CD1c-positive myeloid dendritic cell (primary cell): ENCODE results near the gene ETHE1.
A peak's percentile ranks its signal among the peaks of the same experiment; 100 is the strongest.
"Not testable (repeated sequence)": the region's sequence is repeated elsewhere in the genome, so short reads cannot be mapped to it uniquely, and the experiment has no call there.

Experiments
- DNase-seq: peaks from one replicate; pipeline ENCODE4 v3.0.0-alpha.2; 2016; ENCODE audit errors: extremely low spot score

The ETHE1 gene

DNA sequence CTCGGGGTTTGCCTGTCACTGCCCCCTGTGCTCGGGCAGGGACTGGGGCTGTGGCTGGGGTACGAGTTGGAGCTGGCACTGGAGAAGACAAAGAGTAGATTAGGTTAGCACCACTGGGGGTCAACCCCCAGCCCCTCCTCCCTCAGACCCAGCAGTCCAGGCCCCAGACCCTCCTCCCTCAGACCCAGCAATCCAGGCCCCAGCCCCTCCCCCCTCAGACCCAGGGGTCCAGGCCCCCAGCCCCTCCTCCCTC lies 25.1 kb upstream of the ETHE1 start:
- DNase-seq: no peak

GRCh38 chr19:43551399-43552197 lies 24.6 kb upstream of the ETHE1 start:
- no peak for DNase-seq

GRCh38 chr19:43548706-43549105 lies 21.7 kb upstream of the ETHE1 start:
- DNase-seq: no peak

DNA sequence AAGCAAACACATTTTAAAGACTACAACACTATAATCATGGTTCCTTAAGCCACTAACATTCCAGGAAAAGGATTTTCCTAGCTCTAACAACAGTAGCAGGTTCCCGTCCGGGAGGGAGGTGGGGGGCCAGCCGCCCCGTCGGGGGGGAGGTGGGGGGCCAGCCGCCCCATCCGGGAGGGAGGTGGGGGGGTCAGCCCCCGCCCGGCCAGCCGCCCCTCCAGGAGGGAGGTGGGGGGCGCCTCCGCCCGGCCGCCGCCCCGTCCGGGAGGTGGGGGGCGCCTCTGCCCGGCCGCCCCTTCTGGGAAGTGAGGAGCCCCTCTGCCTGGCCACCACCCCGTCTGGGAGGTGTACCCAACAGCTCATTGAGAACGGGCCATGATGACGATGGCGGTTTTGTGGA lies 20.9 kb upstream of the ETHE1 start:
- not testable (repeated sequence) for DNase-seq

- DNase-seq: no peak
These were observed 19.6 kb upstream of the ETHE1 start for GRCh38 chr19:43546581-43546980.

DNA sequence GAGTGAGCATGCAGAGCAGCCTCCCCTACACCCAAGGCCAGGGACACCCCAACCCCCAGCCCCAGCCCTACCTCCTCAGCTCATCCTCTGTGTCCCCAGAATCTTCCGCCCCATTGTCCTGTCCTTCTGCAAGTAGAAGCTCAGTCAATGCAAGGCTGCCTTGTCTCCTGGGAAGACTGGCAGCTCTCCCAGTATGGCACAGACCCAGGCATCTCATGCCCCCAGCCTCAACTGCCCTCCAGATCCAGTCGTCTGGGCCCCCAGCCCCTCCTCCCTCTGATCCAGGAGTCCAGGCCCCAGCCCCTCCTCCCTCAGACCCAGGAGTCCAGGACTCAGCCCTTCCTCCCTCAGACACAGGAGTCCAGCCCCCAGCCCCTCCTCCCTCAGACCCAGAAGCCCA lies 19.0 kb upstream of the ETHE1 start:
- DNase-seq: no peak

- DNase-seq: no peak
These were observed 18.3 kb upstream of the ETHE1 start for GRCh38 chr19:43545276-43545675.

GRCh38 chr19:43544077-43544476 lies 17.1 kb upstream of the ETHE1 start:
- no peak for DNase-seq

GRCh38 chr19:43541920-43542650 lies 15.1 kb upstream of the ETHE1 start:
- no peak for DNase-seq

- no peak for DNase-seq
These were observed 13.4 kb upstream of the ETHE1 start for GRCh38 chr19:43540381-43540780.

GRCh38 chr19:43538922-43539321 lies 11.9 kb upstream of the ETHE1 start:
- no peak for DNase-seq

DNA sequence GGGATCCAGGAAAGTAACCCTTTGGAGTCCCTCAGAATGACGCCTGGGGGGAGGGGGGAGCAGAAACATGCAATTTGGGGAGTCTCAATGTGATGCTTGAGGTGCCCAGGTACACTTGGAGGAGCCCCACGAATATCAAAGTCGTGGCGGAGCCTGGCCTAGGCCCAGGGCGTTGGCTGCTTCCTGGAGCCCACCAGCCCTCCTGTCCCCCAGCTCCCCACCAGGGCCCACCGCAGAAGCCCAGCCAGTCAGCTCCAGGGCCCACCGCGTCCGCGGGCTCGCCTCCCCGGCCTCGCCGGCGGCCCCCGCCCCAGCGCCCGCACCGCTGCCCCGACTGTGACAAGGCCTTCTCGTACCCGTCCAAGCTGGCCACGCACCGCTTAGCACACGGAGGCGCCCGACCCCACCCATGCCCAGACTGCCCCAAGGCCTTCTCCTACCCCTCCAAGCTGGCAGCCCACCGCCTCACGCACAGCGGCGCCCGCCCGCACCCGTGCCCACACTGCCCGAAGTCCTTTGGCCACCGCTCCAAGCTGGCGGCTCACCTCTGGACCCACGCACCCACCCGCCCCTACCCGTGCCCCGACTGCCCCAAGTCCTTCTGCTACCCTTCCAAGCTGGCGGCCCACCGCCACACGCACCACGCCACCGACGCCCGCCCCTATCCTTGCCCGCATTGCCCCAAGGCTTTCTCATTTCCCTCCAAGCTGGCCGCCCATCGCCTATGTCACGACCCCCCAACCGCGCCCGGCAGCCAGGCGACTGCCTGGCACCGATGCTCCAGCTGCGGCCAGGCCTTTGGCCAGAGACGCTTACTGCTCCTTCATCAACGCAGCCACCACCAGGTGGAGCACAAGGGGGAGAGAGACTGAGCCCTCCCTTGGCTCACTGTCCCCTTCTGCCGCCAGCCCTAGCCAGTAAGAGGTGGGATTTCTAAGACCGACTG lies 8.1 kb upstream of the ETHE1 start:
- peak; percentile 24 for DNase-seq

- DNase-seq: no peak
These were observed 7.4 kb upstream of the ETHE1 start for GRCh38 chr19:43534305-43534815.

DNA sequence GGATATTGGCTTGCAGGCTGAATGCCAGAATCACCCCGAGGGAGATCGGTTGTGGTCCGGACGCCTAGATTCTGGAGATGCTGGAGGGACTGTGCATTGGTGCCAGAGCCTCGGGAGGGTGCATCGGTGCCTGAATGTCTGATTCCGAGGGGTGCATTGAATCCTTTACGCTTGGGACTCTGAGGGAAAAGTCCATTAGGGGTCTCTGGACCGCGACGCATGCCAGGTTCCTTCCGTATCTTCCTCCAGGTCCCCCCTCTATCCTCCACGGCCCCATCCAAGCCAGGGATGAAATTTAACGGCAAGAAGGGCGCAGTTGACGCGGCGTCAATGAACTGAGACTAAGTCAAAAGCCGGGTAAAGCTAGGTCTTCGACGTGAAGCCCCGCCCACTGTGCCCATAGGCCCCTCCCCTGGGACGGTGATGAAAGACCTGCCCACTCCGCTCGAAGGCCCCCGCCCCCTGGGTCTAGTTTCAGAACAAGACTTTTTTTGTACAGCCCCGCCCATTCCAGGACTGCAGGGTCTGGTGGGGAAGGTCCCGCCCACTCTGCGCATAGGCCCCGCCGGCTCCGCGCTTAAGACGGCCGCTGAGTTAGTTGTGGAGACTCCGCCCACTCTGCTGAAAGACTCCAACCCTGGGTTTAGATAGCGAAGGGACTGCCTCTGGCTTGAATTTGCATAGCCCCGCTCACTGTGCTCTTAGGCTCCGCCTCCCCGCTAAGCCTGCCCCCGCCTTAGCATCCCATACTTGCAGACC lies 6.7 kb upstream of the ETHE1 start:
- DNase-seq: peak; percentile 98

- DNase-seq: peak; percentile 96
These were observed 6.1 kb upstream of the ETHE1 start, which contains the start of gene ZNF575 for GRCh38 chr19:43532962-43533545. ZNF575 (plus strand) TSS chr19:43533188; CDS start chr19:43534423, 1,235 bp downstream.

DNA sequence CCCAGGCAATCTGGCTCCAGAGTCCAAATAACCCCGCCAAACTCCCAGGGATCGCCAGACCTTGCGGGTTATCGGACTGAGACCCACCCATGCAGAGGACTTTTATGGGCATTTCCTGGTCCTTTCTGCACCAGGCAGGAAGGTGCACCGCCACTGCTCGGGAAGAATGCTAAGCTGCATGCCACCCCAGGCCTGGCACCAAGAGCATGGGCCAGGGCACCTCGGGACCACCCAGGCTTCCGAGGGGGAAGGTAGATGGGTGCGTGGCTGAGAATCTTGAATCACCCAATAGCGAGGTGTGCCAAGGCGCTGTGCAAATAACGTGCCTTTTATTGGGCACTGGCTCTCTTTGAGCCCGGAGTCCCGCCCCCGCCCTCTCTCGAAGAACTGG lies 5.6 kb upstream of the ETHE1 start:
- no peak for DNase-seq

DNA sequence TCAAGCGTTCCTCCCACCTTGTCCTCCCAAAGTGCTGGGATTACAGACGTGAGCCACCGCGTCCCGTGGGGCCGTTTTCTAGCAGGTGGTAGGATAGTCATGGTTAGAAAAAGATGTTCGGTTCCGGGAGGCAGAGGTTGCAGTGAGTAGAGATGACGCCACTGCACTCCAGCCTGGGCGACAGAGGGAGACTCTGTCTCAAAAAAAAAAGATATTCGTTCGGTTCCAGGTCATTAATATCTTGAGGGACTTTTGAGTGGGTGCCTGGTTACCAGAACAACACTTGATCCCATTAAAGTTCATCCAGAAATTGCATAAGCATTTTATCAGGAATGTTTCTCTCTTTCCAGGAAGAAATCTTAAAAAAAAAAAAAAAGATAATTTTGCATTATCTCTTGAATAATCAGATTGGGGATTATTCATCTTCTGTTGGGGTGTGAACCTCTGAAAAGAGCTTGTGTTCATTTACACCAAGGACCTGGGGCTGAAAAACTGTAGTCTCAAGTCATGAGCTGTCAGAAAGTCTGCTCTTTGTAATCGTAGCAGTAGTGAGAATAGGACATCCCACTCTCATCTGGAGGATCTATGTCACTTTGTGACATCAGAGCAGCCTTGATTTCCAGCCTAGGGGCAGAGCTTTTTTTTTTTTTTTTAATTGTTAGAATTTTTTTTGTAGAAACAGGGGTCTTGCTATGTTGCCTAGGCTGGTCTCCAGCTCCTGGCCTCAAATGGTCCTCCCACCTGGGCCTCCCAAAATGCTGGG lies 1.0 kb upstream of the ETHE1 start:
- DNase-seq: no peak

- DNase-seq: peak; percentile 3
These were observed 897 bp downstream of the ETHE1 start for GRCh38 chr19:43525836-43526771.
